ENCODE results near the gene ASPSCR1.

GRCh38 chr17:81968396-81968745 lies 9.1 kb upstream of the ASPSCR1 start:
- TF ChIP-seq CTCF (IDR thresholded peaks at IDR 0.05): no peak
- TF ChIP-seq POLR2AphosphoS5 (IDR thresholded peaks at IDR 0.05): no peak
- TF ChIP-seq POLR2A (IDR thresholded peaks at IDR 0.05): no peak

Data from gastroesophageal sphincter (tissue), 3 donors.